NCI-H1417 (cell line): ENCODE results near the gene UGGT2.
"Not testable (repeated sequence)": the region's sequence is repeated elsewhere in the genome, so short reads cannot be mapped to it uniquely, and the experiment has no call there.

Source experiments
- DNase-seq, 3 experiments: peaks; one replicate each; lab custom pipeline; 2025; lab: John Stamatoyannopoulos, UW

Gene UGGT2

DNA sequence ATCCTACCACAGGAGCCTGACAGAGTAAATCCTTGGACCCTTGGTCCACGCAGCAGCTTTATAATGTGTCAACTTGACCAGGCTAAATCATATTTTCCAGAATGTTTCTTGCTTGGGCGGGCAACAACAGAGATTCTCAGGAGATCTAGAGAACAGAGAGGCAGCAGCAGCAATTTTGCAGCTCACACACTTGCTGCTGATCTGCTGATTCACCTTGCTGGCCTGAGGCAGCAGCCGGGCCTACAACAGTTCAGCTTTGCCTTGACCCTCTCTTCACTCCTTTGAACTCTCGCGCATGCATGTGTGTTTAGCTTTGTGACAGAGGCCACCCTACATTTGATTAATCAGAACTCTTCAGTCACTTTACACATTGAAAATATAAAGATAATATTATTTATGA, 159.3 kb downstream of the UGGT2 start:
- DNase-seq: peak in 1 of 3 experiments; percentile 51

DNA sequence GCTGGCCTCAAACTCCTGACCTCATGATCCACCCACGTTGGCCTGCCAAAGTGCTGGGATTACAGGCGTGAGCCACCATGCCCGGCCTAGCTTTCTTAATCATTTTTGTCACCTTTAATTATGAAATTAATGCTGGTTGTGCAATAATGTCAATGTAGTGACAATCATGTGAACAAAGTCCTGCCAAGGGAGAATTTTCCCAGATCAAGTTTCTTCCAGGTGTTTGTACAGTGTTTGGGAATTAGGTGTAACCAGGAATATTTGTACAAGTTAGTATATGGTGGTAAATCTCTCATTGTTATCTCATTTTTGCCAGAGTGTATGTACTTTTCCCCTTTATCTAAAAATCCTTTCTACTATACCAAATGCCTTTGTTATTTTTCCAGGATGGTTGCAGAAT, 171.1 kb downstream of the UGGT2 start:
- DNase-seq: no peak

DNA sequence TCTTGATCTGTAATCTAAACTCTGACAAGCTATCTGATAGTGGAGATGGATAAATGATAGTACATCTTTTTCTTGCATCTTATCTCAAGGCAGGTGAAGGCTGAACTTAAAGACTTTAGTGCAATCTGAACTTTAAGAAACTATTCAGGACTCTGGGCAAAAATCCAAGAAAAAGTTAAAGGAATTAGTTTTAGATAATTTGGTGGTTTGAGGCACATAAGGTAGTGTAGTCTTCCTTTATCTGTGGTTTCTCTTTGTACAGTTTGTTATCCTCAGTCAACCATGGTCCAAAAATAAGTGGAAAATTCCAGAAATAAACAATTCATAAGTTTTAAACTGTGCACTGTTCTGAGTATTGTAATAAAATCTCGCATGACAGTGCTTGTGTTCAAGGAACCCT, 172.9 kb downstream of the UGGT2 start:
- DNase-seq: no peak

DNA sequence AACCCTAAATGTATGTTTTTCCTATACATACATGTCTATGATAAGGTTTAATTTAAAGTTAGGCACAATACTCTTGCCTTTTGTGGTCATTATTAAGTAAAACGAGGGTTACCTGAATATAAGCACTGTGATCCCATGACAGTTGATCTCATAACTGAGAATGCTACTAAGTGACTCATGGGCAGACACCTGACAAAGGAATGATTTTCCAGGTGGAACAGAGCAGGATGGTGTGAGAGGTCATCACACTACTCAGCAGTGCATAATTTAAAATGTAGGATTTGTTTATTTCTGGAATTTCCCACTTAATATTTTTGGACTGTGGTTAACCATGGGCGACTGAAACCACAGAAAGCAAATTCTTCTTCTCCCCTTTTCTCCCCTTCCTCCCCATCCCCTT, 178.9 kb downstream of the UGGT2 start:
- no peak for DNase-seq

DNA sequence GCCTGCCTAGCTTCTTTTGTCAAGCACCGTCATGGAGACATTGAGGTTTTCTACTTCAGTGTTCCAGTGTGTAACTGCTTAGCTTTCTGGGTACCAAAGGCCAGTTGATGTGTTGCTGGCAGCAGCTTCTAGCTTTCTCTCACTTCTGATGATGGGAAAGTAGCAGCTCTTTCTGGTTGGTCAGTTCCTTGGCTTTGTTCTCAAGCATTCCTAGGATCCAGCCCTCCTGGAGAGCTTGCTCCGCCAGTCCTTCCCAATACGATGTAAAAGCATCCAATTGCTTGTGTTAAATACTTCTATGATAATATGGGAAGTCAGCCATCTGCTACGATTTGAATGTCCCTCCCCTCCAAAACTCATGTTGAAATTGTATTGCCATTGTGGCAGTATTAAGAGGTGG, 182.8 kb downstream of the UGGT2 start:
- no peak for DNase-seq

DNA sequence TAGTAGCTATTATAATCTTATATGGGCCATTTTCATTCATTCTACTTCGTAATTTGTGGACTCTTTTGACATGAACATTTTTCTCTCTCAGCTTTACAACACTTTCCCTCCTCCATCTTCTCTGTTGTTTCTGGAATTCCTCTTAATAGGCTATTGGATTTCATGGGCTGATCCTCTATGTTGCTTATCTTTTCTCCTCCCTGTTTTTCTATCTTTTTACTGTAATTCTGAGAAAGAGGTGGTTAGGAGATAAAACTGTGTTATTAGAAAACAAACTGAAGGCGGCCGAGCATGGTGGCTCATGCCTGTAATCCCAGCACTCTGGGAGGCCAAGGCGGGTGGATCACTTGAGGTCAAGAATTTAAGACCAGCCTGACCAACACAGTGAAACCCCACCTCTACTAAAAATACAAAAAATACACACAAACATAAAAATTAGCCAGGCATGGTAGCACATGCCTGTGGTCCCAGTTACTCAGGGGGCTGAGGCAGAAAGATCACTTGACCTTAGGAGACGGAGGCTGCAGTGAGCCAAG, 188.1 kb downstream of the UGGT2 start:
- DNase-seq: no peak

DNA sequence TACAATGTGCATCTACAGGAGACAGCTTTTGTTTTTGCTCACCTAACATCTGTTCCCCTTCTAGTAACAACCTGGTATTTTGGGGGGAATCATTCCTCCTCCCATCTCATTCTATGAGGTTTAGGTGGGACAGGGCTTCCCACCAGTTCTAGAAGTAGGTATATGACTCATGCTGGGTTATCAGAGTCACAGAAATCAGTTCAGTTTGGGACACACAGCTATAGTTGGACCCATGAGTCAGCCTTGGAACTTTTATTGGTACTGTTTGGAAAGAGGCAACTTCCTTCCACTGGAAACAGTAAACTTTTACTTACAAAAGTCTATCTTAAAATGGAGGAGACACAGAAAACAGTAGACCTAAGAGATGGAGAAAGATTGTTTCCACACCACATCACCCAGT, 190.8 kb downstream of the UGGT2 start:
- DNase-seq: no peak

DNA sequence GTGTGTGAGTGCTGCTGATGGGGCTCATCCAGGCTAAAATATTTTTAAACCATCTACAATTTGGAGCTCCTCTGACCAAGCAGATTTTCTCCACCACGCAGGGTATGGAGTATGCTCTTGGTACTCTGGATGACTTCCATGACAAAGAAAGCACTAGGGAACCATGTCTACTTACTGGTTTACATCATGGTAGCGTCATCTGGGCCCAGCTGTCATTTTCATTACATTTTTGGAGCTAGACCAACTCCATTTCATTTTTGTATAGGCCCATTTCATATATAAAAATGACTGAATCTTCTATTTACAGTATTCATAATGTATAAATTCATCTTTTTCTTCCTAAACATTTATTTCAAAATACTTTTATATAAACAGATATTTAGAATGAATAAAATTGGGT, 191.9 kb downstream of the UGGT2 start:
- no peak for DNase-seq

DNA sequence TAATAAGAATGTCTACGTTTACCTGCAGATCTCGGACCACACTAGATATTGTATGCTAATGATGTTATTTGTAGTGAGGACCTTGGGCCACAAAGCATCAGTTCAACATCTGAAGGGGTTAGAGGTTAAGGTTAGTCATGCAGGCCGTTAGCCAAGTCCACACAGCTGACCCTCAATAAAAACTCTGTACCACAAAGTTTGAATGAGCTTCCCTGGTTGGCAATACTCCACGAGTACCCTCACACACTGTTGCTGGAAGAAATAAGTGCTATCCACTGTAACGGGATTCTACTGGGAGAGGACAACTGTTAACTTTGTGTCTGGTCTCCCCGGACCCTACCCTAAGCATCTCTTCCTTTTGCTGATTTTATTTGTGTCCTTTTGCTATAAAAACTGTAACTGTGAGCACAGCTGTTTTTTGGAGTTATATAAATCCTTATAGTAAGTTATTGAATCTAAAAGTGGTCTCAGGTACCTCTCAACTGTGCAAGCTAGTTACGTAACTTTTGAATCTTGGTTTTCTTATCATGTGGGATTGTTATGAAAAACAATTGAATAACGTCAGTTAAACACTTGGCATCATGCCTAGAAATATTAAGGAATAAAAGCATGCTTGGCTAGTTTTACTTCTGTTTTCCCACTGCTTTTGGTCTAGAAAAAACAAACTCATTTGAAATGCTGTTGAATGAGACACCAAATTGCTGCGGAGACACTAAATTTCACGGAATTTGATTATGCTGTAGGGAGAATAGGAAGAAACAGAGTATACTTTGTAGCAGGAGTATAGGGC, 194.7 kb downstream of the UGGT2 start:
- DNase-seq: no peak

DNA sequence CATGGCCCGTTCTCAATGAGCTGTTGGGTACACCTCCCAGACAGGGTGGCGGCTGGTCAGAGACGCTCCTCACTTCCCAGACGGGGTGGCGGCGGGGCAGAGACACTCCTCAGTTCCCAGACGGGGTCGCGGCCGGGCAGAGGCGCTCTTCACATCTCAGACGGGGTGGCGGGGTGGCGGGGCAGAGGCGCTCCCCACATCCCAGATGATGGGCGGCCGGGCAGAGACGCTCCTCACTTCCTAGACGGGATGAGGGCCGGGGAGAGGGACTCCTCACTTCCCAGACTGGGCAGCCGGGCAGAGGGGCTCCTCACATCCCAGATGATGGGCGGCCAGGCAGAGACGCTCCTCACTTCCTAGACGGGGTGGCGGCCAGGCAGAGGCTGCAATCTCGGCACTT, 207.5 kb downstream of the UGGT2 start:
- DNase-seq: not testable (repeated sequence)

DNA sequence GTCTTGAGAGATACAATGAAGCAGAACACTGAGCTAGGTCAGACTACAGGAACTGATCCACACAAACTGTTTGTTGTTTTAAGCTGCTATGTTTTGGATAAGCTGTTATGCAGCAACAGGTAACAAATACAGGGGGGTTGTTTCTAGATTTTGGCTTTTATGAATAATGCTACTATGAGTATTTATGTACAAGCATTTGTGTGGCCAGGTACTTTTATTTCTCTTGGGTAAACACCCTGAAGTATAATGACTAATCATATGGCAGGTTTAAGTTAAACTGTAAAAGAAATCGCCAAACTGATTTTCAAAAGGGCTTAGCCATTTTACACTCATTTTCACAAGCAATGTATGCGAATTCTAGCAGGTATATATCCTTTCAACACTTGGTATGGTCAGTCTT, 210.3 kb downstream of the UGGT2 start:
- no peak for DNase-seq

DNA sequence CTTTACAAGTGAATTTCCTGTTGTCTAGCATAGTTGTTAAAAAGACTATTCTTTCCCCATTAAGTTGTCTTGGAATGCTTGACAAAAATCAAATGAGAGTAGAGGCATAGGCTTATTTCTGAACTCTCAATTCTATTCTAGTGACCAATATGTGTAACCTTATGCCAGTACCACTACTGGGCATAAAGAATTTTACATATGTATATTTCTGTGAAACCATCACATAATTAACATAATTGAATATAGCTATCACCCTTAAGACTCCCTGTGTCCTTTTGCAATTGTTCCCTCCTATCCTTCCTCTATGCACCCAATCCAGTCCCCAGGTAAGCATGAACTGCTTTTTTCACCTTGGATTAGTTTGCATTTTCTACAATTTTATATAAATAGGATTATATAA, 211.3 kb downstream of the UGGT2 start:
- no peak for DNase-seq

DNA sequence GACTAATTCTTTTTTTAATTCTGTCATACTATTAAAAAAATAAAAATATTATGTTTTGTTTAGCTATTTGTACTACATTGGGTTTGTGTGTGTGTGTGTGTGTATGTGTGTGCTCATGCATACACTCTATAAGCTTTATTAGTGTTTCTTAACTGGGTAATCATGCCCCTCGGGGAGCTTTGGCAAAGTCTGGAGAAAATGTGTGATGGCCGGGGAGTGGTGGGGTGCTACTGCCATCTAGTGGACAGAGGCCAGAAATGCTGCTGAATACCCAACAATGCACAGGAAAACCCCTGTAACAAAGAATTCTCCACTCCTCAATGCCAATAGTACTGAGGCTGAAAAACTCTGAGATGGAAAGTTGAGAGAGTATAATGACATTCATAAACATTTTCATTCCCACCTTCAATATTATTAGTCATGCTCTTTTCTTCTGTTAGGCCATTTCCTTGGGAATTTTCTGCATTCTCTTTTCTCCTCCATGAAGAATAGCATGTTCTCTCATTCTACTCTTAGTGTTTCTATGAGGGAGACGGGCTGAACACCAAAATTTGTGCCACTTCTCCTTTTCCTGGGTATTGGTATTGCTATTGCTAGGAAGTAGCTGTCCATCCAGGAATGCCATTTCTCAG, 219.0 kb downstream of the UGGT2 start:
- DNase-seq: peak; percentile 75 to 91 (median 75)

DNA sequence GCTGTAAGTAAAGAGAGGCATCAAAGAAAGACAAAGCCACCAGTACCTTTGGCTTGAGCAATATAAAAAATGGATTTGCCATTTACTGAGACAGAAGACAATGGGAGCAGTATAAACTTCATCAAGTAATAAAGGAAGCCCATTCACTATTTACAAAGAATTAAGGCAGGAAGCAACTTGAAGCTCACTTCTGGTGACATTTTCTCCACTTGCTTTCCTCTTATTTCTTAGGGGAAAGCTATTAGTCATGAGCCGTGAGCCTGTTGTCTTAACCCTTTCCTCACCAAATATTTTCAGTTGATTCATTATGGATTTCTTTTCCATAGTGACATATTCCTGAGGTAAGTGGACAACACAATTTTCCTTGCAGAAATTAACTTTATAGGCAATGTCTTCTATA, 219.5 kb downstream of the UGGT2 start:
- no peak for DNase-seq

DNA sequence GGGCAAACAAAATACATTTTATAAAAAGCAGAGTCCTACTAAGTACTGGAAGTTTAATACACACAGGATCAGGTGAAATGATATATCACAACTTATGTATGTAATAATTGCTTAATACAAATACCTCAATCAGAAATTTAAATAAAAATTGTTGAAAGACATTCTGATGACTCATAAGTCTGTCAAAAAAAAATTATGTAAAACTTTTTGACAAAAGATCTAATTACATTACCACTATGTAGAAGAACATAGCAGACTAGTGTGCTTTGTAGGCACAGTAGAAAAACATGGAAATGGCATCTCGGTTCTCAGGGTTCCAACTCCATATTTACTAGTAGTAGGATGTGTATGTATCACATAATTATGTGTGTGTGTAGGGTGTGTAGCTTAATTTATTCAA, 220.1 kb downstream of the UGGT2 start:
- DNase-seq: no peak

DNA sequence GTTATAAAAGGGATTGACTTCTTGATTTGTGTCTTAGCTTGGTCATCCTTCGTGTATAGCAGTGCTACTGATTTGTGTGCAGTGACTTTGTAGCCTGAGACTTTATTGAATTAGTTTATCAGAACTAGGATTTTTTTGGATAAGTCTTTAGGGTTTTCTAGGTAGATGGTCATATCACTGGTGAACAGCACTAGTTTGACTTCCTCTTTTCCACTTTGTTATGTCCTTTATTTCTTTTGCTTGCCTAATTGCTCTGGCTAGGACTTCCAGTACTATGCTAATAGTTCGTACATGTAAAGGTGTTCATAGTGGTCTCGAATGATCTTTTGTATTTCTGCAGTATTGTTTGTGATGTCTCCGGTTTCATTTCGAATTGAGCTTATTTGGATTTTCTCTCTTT, 230.9 kb downstream of the UGGT2 start:
- no peak for DNase-seq

DNA sequence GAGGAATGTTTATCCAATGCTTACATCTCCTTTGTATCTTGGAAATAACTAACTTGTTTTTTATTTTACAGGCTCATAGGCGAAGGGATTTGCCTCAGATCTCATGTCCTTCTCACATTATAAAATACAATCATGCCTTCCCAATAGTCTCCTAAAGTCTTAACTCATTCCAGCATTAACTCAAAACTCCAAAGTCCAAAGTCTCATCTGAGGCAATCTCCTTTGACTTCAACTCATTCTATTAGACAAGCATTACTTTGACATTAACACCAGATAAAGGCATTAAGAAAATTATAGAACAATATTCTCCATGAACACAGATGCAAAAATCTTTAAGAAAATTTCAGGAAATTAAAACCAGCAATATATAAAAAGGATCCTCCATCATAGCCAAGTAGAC, 238.7 kb downstream of the UGGT2 start:
- no peak for DNase-seq

DNA sequence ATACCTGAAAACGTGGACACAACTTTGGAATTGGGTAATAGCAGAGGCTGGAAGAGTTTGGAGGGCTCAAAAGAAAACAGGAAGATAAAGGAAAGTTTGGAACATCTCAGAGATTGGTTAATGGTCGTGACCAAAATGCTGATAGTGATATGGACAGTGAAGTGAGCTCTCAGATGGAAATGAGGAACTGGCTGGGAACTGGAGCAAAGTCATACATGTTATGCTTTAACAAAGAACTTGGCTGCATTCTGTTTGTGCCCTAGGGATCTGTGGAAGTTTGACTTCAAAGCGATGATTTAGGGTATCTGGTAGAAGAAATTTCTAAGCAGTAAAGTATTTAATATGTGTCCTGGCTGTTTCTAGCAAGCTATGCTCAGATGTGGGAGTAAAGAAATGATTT, 240.1 kb downstream of the UGGT2 start:
- DNase-seq: no peak

DNA sequence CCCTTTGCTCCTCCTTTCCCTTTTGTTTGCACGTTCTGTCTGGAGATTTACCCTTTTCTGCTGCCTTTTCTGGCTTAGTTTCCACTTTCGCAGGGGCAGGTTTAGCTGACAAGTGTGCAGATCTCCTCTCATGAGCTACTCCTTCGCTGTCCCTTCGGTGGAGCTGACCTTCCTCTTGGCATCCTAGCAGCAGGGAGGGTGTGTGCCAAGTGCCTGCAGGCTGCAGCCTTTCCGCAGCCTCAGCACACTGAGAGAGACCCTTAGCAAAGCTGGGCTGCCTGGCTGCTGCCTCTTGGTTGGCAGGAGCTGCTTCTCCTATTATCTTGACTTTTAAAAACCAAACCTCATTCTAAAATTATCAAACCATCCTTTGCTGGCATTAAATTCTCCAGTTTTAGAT, 243.8 kb downstream of the UGGT2 start:
- DNase-seq: no peak

DNA sequence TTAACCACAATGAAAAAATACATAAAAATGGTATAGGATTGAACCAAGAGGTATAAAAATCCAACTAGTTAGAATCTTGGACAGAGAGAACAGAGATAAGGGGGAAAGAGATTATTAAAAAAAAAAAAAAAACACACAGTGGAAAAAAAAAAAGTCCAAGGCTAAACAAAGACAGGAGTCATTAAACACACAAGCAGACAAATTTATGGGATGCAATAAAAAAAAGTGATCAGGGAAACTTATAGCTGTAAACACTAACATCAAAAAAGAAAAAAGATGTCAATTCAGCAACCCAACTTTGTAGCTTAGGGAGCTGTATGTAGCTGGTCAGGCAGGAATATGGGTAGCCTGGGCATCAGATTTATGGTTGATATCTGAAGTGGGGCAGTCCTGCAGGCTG, 247.3 kb downstream of the UGGT2 start:
- no peak for DNase-seq

DNA sequence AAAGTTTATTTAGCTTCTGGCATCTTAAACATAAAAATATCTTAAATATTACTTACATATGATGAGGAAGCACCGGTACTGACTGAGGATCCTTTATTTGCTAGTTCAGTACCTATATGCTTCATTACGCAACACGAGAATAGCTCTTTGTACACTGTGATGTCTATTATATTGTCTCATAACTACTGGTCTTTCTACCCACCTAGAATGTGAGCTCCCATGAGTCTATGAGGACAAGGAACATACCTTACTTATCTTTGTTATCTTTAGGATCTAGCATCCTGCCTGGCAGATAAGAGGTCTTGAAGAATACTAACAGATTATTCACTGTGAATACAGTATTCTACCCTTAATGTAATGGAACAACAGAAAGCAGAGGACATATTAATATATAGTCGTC, 251.4 kb downstream of the UGGT2 start:
- no peak for DNase-seq

DNA sequence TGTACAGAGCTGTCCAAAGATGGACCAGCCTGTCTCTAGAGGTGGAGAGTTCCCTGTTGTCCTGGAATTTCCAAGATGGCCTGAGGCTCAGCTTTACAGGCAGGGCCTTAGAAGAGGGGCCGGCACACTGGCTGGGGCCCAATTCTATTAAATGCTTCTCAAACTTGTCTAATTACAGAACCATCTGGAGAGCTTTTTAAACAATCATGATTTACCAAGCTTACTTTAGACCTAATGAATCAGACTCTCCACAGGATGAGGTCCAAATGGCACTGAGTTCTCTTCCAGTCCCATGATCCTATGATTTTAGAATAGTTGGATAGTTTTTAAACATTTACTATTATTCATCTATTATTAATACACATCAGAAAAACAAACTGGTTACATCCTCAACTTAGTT, 252.8 kb downstream of the UGGT2 start:
- no peak for DNase-seq

DNA sequence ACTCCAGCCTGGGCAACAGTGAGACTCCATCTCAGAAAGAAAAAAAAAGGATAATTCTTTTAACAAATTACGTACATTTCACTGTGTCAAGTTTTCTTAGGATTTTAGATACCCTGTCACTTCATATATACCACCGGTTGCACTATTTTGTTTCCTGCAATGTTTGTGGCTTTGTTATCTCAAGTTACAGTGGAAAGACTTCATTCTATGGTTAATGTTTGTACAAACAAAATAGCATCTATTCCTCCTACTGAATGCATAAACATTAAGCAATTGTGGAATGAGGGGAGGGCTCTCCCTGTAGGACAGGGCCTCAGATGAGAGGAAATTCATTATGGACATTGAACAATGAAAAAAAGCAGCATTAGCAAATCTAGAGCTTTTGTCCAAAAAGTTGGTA, 256.2 kb downstream of the UGGT2 start:
- DNase-seq: no peak

DNA sequence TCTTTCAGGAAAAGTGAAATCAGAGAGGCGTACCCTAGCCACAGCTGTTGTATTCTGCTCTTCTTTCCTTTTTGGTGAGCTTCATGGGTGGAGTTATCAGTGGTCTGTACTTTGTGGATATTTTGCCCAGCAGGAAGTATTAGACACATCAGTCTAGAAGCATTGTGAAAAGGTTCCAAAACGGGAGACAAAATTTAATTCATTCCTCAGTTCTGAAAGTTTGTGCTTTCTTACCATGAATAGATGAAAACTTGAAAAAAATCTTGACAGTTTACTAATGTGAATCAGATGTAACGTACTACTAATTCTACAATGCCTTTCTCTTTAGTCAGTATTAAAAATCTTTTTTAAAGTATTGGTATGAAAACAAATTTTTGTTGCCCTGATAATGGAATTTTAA, 259.4 kb downstream of the UGGT2 start:
- no peak for DNase-seq
